Measurements from ENCODE around the gene TRIM59. TPM values are rescaled to one million over a fixed set of nuclear protein-coding genes. Genes with fewer than 3 reads are reported as not detected.

TRIM59 gene
- total and polyA plus RNA-seq, 9 of the 15 experiments (the other 6 are each of a cell fraction or from before 2014, with no cell fraction given), result 16.8 to 101 (median 34.8) TPM

GRCh38 chr3:160459450-160459970 lies 9.9 kb upstream of the TRIM59 start:
- CTCF ChIA-PET (ENCODE audit: low intra/inter-chr PET ratio), result no interaction called here
- no peaks in the 10 kb centered on the region for H3K79me2 ChIP-seq (ENCODE audit: control insufficient read depth, insufficient read depth, low read length)
- DNase-seq (ENCODE audit: extremely low read depth in 1 of 4, low spot score in 3 of 4) (peak in 1 of 4 experiments; percentile 45), ATAC-seq (peak; percentile 81), FAIRE-seq (peak; percentile 78)
- H3K4me3 ChIP-seq, result no peak overlapping the region
- peaks cover 10 to 14% of the 10 kb centered on the region in 2 experiments for H3K4me1 ChIP-seq (replicated peaks in 1 of 2; ENCODE audit: control insufficient read depth in 2 of 2, insufficient read depth in 2 of 2, low read length in 2 of 2)
- no peaks in the 10 kb centered on the region for H3K9me3 ChIP-seq (replicated peaks; ENCODE audit: control insufficient read depth, insufficient read depth, low read depth, low read length)
- BruUV-seq (replicated peaks), result no TSS peak
- H3K9ac ChIP-seq (ENCODE audit: insufficient read depth in 1 of 2, low read depth in 2 of 2, low read length in 2 of 2), result no peak overlapping the region
- H3K36me3 ChIP-seq (ENCODE audit: control insufficient read depth, insufficient read depth, low read length), result no peaks in the 10 kb centered on the region
- 30% methylated on average over 9 of the region's 9 CpGs for WGBS (ENCODE audit: insufficient coverage, low coverage, missing lambda C conversion rate)
- no peak overlapping the region for H3K27ac ChIP-seq (ENCODE audit: extremely low read depth, low read depth, low read length)
- H2AFZ ChIP-seq (ENCODE audit: low read depth, low read length), result peak overlapping the region; percentile 42; the same call in 1 of the 2 replicates
- no peaks in the 10 kb centered on the region for H4K20me1 ChIP-seq (replicated peaks; ENCODE audit: control insufficient read depth, insufficient read depth, low read length)
- TF ChIP-seq CXXC5 (CRISPR knock-in tag; IDR thresholded peaks at IDR 0.05), result peak; percentile 37; the same call in 1 of the 2 replicates
- TF ChIP-seq ARID1B (IDR thresholded peaks at IDR 0.05), result peak; percentile 38; the same call in 1 of the 2 replicates
- TF ChIP-seq ZNF551 (CRISPR knock-in tag; IDR thresholded peaks at IDR 0.05), result no peak
- peak; percentile 44; the same call in 1 of the 2 replicates for TF ChIP-seq TCF3 (CRISPR knock-in tag; IDR thresholded peaks at IDR 0.05)
- no peak for TF ChIP-seq NKRF (IDR thresholded peaks at IDR 0.05; ENCODE audit: borderline replicate concordance)
- no peak for TF ChIP-seq RBM15 (IDR thresholded peaks at IDR 0.05; ENCODE audit: insufficient read depth, low read length)
- TF ChIP-seq ZEB2 (IDR thresholded peaks at IDR 0.05), result 0 out of 2 replicates have a peak, but pooled peaks have one; percentile 24
- TF ChIP-seq CBFA2T3 (IDR thresholded peaks at IDR 0.05), result peak; percentile 33; the same call in 1 of the 2 replicates
- TF ChIP-seq TAL1 (IDR thresholded peaks at IDR 0.05), result peak; percentile 14; the same call in 1 of the 2 replicates
- TF ChIP-seq STAT5B (CRISPR knock-in tag; IDR thresholded peaks at IDR 0.05), result no peak
- TF ChIP-seq ZNF282 (CRISPR knock-in tag; IDR thresholded peaks at IDR 0.05), result no peak
- TF ChIP-seq SPI1 (IDR thresholded peaks at IDR 0.05; ENCODE audit: borderline replicate concordance, low read depth, low read length), result peak; percentile 43; the same call in 1 of the 2 replicates
- peak; percentile 57 for TF ChIP-seq RBM25 (IDR thresholded peaks at IDR 0.05; ENCODE audit: low read depth, low read length, severe bottlenecking)
- no peak for TF ChIP-seq HES1 (IDR thresholded peaks at IDR 0.05; ENCODE audit: low read depth)
- in situ Hi-C loops (cut with MboI) (loop anchor here (25.0 kb wide), 1 partner anchor 572 kb away; no protein-coding TSS in a partner anchor), intact Hi-C loops (cut with micrococcal nuclease) (no loop called here)
- no peaks in the 10 kb centered on the region for H3K27me3 ChIP-seq (ENCODE audit: control insufficient read depth in 2 of 2, insufficient read depth in 2 of 2, low read length in 2 of 2)
- POLR2A ChIA-PET, result interaction anchor here (6.8 kb wide), 1 partner anchor 10 kb away, joined by 51 read pairs; the partner anchor contains the start of gene TRIM59
- peak overlapping the region; percentile 22; the same call in 1 of the 2 replicates for H3K4me2 ChIP-seq (ENCODE audit: insufficient read depth, low read length)
- no peaks in the 10 kb centered on the region for H3K9me1 ChIP-seq (ENCODE audit: control insufficient read depth, insufficient read depth, low read length)
